Dermis blood vessel endothelial cell (primary cell): ENCODE results near the gene NUP93. TPM values are rescaled to one million over a fixed set of nuclear protein-coding genes. Genes with fewer than 3 reads are reported as not detected.
A peak's percentile ranks its signal among the peaks of the same experiment; 100 is the strongest.

Source experiments
- DNase-seq: peaks from one replicate; pipeline ENCODE4 v3.0.0; 2010
- total RNA-seq: library from RNA; depleted of rRNA; stranded (reverse); fragments of >200 nt; gene quantifications from 2 replicates; pipeline ENCODE4 v1.2.3, GENCODE V29; 2014

NUP93 gene
- total RNA-seq, 1 donor from 2014 or later, result 59.7 TPM

DNA sequence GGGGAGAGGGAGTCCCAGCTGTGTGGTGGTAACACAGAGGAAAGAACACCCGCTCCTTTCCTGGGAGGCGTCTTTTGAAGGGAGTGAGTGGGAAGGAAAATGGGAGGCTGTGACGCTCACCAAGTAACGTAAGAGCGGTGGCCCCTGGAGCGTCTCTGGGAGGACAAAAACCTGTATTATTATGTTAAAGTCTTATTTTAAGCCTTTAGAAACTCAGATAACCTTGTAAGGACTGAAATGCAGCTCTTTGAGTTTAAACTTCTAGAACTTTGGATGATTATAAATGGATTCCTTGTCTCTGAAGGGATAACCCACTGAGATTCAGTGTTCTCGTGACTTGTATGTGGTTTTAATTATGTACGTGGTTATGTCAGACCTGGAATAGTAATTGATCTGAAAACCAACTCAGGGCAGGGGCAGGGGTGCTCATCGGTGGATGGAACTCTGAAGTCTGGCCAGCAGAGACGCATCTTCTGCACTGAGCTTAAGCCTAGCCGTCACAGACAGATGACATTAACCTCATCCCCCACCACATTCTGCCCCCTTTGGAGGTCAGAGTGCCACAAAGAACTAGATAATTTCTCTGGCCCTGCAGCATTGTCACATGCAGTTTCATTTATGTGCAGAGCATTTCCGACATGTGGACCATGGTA lies 93.3 kb downstream of the NUP93 start:
- no peak for DNase-seq

DNA sequence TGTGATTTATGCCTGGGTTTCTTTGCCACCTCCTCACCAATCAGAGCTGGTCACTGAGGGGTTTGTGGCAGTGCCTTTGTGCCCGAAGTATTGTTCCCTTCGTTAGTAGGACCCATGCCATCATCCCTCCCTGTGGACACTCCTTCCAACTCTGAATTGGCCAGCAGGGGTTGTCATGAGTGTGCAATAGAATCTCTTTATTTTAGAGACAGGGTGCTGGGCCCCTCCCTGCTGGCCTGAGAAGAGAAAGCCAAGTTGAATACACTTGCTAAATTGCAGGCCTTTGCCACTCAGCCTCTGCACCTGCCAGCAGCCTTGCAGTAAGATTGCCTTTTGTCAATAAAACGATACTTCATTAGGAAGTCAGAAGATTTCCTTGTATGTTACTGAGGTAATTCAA lies 94.4 kb downstream of the NUP93 start:
- peak; percentile 14 for DNase-seq

DNA sequence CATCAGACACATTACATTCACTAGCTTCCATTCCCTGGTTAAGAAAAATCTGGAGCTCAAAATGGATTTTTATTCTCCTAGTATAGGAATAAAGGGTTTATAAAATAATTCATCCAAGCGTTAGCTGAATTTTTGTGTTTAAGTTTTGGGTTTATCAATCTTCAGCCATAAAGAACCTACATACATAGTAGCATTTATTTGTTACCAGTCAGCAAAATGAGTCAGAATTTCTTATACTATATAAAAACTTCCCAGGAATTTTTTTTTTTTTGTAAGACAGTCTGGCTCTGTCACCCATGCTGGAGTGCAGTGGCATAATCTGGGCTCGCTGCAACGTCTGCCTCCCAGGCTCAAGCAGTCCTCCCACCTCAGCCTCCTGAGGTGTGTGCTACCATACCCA lies 94.9 kb downstream of the NUP93 start:
- no peak for DNase-seq

DNA sequence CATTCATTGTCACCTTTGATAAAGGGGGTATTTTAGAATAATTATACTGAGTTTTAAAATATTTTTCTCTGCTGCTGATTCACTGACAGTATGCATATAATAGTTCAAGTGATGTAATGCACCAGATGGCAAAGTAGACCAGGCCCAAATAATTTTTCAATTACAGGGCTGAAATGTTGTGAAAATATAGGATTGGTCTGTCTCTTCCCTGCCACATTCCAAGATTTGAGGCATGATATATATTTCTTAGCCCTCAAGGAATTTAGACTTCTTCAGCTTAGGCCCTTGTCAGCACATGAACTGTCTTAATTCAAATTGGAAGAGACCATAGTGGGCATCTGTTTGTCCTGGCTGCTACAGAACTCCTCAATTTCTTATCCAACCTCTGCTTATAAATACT lies 95.9 kb downstream of the NUP93 start:
- no peak for DNase-seq

DNA sequence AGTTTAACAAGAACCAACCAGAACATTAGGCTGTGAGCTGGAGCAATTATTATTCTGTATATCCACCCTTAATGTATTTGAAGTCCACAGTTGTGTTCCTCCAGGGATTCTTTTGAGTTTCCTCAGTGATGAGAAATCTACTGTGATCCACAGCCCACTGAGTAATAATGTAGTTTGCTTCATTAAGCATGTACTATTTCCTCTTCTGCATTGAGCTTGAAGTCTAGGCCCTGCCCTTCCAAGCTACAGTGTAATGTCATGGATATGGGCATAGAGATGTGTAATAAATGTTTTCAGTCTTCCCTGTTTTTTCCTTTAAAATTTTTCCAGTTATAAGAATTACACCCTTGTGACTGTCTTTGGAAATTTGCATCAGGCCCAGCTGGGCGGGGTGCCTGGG lies 98.7 kb downstream of the NUP93 start:
- no peak for DNase-seq

DNA sequence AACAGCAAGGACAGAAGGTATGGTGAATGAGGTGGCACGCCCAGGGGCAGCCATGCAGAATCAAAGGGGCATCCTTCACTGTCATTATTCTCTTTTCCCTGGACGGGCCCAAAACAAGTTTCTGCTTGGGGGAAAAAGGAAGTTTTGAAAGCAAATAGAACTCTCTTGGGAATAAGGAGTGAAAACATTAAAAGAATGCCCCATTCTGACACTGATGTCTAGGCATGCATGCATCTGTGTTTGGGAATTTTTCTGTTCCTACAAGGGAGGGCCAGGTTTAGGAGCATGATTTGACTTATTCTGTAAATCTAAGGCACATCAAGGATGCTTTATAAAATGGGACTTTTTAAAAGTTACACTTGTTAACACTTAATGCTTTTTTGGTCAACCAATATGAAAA lies 100.7 kb downstream of the NUP93 start:
- DNase-seq, result no peak

DNA sequence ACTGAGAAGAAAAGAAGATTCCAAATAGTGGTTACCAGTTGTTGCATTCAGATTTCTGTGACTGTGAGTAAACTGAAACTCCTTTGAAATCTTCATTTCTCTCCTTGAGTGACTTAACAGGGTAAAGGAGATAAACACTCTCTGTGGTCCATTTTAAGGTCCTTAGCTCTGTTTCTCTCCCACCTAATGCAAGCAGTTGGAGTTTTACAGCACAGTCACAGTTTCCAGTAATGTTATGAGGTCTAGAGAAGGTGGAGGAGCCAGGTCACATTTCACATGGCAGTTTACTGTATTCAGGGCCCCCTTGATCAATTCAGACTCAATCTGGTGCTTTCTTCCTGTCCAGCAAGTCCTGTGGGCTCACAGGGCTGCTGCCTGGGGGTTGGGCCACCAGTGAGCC lies 102.8 kb downstream of the NUP93 start:
- no peak for DNase-seq

DNA sequence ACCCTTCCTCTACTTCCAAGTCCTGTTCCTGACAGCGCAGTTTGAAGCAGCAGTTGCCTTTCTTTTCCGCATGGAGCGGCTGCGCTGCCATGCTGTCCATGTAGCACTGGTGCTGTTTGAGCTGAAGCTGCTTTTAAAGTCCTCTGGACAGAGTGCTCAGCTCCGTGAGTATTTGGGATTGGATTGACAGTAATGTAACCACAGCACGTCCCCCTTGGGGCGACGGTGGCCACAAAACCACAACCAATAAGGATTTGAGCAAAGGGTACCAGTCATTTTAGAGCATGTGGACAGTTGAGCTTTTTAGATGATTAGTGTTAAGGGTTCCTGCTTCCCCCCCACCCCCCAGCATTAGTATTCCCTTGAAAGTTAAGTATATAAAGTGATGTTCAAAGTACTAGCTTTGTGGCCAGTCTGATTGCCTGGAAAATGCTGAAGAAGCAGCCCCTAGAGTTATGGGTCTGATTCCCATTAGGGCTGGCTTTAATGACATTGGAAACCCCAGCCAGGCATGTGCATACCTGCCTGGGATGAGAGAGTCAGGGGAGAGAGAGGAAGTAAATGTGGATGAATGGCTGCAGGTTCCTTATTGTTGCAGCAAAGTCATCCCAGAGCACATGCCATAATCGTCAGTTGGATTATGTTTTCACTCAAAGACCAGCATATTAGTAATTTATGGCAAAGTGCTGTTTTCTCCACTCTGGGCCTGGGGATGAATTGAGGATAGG lies 103.5 kb downstream of the NUP93 start:
- DNase-seq, result no peak

DNA sequence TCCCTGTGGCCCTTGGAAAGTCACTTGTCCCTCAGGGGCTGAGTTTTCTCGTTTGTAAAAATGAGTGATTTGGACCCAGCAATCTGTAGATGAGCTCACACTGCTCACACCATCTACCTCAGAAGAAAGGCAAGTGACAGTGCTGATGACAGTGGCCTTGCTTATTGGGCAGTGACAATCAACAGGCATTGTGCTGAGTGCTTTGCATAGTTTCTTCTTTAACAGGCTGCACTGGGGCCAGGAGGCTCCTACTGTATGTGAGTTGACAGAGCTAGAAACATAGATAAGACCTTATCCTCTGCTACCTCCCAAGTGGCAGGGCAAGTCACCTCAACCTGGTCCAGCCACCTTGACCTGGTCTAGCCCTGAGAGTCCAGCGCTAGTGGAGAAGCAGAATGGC lies 105.4 kb downstream of the NUP93 start:
- no peak for DNase-seq

DNA sequence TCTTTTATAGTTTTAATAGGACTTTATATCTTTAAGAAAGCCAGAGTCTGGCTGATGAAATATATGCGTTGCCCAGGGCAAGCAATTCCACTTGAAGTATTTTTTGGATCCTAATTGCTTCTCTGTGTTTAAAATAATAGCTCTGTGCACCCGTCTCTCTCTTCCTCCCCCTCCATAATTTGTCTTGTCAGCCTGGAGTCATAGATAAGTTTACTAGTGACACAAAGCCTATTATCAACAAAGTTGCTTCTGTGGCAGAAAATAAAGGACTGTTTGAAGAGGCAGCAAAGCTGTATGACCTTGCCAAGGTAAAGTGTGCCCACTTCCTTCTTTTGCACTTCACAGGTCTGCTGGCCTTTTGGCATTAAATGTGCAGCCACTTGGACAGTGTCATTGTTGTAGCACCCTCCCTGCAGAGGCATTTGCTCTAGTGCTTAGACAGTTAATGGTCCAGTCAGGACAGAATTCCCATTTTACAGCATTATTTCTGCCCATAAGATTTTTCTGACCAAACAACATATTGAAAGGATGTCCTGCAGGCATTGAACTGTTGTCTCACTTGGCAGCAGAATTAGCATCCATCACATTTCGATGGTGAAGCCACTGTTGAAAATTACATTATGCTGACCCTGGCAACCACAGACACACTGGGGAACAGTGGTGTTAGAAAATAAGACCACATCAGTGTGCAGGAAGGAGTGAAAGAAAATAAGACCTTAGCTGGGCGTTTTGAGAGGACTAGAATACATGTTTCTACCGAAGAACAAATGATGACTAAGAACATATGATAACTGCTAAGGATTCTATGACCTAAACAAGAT lies 106.7 kb downstream of the NUP93 start:
- no peak for DNase-seq

DNA sequence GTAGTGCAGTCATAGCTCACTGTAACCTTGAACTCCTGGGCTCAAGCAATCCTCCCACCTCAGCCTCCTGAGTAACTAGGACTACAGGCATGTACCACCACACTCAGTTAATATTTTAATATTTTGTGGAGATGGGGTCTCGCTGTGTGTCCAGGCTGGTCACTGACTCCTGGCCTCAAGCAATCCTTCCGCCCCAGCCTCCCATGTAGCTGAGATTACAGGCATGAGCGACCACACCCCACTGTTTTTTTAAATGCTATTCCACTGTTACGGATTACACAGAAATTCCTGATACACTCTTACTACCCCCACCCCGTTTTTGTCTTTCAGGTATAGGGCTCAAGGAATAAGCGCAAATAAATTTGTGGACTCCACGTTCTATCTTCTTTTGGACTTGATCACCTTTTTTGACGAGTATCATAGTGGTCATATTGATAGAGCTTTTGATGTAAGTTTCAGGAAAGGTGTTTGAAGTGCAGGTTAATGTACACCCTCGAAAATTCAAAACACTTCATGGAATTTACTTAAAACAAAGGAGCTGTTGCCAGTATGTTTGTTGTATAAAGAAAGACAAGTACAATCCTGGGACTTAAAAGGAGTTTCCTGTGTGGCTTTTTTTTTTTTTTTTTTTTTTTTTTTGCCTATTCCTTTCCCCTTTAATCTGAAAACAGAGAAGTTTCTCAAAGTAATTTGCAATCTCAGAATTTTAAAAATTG lies 108.9 kb downstream of the NUP93 start:
- no peak for DNase-seq

DNA sequence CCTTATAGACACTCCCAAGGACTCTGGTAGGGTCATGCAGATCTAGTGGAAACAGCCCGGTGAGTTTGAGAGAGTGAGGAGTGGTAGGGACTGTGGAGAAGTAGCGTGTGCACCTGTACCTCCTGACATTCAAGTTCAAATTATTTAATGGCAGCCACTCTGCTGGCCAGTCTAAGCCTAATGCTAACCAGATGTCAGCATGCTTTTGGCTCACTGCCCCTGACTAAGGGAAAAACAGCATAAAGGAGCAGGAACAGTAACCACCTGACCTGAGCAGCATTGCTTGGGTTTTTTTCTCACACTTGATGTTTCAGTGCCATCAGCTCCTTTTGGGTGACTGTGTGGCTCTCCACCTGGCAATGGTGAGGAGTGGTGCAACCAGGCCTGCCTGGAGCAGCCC lies 111.3 kb downstream of the NUP93 start:
- no peak for DNase-seq

DNA sequence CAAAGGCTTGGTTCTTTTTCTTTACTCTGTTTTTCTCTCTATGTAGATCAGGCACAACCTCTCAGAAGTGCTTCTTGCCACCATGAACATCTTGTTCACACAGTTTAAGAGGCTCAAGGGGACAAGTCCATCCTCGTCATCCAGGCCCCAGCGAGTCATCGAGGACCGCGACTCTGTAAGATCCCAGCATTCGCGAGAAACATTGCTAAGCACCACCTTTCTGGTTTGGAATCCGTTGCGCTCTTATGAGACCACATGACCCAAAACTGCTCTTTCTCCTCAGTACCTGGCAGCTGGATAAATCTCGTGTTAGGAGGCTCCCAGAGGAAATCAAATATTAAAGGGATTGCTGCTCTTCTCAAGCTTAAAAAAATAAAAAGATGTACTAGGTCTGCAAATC lies 111.7 kb downstream of the NUP93 start:
- DNase-seq, result no peak

DNA sequence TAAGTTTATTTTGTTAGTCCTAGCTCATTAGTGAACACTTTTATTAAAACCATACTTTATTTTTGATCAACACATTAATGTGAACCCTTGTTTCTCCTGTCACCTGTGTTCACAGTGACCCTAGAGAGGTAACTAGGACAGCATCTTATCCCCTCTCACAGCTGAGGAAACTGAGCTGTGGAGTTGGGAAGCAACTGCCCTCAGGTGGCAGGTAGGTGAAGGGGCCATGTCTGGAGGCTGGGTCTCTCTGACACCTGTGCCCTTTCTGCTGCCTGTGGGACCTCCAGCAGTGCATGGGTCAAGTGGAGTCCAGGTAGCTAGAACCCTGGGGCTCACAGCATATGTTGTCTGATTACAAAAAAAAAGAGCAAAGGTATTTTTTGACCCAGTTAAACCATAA lies 112.2 kb downstream of the NUP93 start:
- DNase-seq, result no peak

DNA sequence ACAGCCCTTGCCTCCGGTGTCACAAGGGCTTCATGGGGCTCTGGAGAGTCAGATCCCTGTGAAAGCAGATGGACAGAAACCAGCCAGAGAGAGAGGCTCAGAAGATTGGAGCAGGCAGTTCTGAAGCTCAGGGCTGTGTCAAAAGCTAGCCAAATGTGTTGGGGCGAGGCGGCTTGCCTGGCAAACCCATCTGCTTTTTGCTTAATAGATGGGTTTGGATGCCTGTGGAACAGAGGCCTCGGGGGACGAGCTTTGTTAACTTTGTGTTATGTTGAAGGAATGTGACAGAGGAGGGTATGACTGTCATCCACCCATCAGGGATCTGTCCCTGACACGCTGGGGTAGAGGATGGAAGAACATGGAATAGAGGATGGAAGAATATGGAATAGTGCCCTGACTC lies 114.1 kb downstream of the NUP93 start:
- DNase-seq, result no peak

DNA sequence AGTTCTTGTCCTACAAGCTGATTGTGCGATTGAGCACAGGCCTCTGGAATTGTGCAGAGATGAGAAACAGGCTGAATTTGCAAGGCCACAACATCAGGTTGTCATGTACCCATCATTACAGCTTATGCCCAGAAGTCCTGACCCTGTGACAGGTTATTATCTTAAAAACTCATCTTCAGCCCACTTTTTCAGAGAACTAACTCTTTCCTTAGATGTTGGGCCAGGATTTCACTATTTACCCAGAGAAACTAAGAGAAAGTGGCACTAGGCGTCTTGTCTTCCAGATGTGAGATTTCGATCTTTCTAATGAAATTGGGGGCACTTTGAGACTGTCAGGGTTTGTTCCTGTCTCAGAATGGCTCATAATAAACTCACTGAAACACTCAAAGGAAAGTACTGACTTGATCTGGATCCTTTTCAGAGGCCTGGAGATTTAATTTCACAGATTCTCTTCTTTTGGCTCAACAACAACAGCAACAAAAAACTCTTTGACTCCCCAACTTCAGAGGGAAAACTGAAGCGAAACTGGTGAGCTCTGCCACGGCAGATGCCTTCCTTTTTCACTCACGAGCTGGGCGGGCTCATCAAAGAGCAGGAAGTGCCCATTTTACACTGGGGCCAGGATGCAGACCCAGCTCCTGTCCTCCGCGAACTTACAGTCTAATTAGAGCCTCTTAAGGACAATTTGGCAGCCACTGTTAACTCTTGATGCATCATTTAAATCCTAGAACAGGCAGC lies 117.4 kb downstream of the NUP93 start:
- peak; percentile 18 for DNase-seq

DNA sequence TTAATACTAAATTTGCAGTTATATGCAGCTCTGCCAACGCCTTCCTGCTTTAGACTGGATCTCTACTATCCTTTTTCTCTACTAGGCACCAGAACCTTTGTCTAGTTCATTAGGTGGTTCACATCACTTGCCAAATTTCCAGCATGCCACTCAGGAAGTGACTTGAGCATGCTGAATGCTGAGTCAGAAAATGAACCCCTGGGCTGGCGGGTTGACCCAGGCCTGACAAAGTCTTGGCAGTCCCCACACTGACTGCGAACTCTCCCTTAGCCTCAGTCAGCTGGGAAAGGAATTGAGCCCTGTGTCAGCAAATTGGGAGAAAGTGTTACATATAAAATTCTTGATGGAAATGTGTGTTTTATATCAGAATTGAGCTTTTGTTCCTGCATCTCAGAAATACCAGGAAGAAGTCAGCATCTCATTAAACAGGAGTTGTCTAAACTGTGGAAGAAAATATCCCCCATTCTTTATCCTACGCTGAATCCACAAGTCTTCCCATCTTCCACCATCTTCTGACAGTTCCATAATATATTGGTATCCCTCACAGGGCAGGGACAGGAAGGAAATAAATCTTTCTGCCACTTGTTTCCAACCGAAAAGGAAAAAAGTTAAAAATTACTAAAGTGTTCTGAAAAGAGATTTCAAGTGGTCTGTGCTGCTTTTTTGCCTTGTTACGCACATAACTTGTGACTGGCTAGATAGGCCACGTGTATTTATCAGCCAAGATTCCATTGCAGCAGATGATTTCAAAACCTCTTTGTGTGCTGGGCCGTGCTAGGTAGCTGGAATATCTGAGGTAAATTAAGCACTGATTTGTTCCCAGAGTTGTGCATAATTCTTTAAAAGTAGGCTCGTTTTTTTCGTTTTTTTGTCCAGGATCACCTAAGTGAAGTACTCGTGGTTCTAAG lies 118.4 kb downstream of the NUP93 start:
- DNase-seq, result peak; percentile 79

DNA sequence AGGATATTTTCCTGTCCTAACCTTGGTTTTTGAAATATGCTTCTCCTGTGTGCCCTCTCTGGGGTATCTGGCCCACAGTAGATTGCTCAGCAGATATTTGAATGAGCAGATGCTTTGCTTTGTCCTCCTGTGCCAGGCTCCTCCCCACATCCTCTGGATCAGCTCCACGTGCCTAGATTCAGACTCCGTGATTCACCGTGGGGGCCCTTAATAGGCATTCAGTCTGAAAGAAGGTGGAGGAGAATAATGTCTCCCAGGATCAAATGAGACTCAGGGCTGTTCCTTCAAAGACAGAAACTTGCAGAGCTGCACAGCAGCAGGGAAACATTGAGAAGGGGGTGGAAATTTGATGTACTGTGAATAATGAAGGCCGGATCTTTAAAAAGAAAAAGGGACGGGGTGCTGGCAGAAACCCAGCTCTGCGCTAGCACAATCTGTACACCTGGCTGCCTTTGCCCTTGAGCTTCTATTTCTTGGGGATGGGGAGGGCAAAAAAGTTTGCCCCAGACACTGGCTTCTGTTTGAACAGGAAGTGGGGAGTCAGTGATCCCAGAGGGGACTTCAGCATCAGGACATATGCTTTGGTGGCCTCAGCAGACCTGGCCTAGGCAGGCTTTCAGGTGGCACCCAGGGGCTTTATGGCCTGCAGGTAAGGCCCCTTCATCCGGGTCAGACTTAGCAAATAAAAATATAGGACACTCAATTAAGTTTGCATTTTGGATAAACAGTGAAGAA lies 119.2 kb downstream of the NUP93 start:
- DNase-seq, result peak; percentile 72

DNA sequence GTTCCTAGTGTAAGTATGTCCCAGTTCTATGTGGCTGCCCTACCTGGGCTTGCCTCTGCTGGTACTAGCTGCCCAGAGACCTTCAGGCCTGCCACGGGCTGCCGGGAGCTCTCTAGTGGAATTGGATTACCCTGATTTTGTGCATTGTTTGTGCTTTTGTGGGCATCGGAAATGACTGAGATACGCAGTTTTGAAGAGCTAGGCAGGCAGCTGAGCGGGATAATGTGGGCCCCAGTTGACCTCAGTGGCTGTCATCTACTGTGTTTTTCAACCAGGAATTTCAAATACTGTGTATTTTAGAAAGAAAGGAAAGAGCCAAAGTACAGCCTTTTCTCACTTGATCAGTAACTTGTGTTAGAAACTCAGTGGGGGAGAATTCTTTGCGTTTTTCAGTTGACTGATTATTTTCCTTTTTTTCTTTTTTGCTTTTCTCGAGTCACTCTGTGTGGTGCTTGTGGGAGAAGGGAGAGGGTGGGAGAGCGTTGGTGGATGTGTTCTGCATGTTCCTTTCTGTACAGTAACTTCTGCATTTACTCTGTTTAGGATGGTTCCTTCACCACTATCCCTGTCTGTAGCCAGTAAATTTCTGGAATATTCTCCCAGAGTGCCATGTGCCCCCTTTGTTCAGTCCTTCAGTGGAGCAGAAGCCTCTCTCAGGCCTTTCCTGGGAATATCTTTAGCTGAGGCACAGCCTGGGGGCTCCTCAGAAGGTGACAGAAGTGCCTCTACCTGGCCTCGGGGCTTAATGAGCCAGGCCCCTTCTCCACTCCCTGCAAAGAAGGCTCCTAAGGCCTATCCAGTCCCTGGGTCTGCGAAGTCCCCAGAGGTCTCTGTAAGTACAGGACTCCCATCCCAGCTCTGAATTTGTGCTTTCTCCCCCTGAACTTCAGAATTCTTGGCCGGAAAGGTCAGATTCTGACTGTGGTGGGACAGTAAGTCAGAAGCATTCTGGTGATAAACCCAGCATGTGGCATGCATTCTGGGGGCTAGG lies 120.1 kb downstream of the NUP93 start:
- no peak for DNase-seq
